HepG2 (cell line): ENCODE measurements around the gene TNNI3K. TPM values are rescaled to one million over a fixed set of nuclear protein-coding genes. Genes with fewer than 3 reads are reported as not detected.

Source experiments
- ATAC-seq: fragments of 200-7000 bp; cut with Tn5 transposase; 3 replicates; pipeline ENCODE4 v1.9.1; 2020; ENCODE audit warnings: mild to moderate bottlenecking, moderate library complexity
- BruUV-seq: library from RNA; stranded (reverse); fragments of 400-500 nt; replicated peaks from 2 replicates; lab custom pipeline; 2021; lab: Mats Ljungman, UMichigan
- CTCF ChIA-PET: fragments of 300-600 bp; formaldehyde crosslinking; extraction: SDS; loops from one replicate; lab custom pipeline; 2021; ENCODE audit warnings: low total read pairs, inconsistent platforms, low intra/inter-chr PET ratio; lab: Yijun Ruan, JAX
- POLR2A ChIA-PET: fragments of 350-600 bp; sonication (Branson Sonifier 250); formaldehyde crosslinking; loops from one replicate; lab custom pipeline; 2020; ENCODE audit warnings: antibody characterized with exemption, inconsistent platforms; lab: Yijun Ruan, JAX
- DNase-seq: peaks from one replicate; pipeline ENCODE4 v3.0.0-alpha.2; 2015; ENCODE audit warnings: low spot score
- FAIRE-seq: peaks from 3 replicates; lab custom pipeline; 2011; peaks lifted over from hg19 to GRCh38; lab: Jason Lieb, UNC
- H2AFZ ChIP-seq: one replicate; pipeline ENCODE4 v1.6.1; 2011; ENCODE audit warnings: low read length, inconsistent platforms
- H3K27ac ChIP-seq: fragments of 300-600 bp; 3 replicates; pipeline ENCODE4 v1.8.0; 2011; ENCODE audit warnings: mixed run types, mild to moderate bottlenecking, mixed read lengths, low read length, inconsistent platforms; ENCODE audit not compliant: insufficient read depth; ENCODE audit errors: extremely low read length
- H3K27me3 ChIP-seq, 2 experiments: fragments of 200-600 bp in 1 of 2; 2 replicates in 1 of 2; 3 replicates in 1 of 2; pipeline versions ENCODE4 v1.6.0 to v1.8.0; 2011; ENCODE audit warnings: low read length in 2 of 2, mild to moderate bottlenecking in 2 of 2, moderate library complexity in 2 of 2, inconsistent platforms in 1 of 2; ENCODE audit not compliant: insufficient read depth in 2 of 2, control insufficient read depth in 1 of 2
- H3K36me3 ChIP-seq, 2 experiments: fragments of 200-600 bp in 1 of 2; replicated peaks in 1 of 2; 2 replicates in 1 of 2; 3 replicates in 1 of 2; pipeline versions ENCODE4 v1.5.1 to v1.8.0; 2011; ENCODE audit warnings: low read length in 2 of 2, inconsistent platforms in 1 of 2; ENCODE audit not compliant: insufficient read depth in 2 of 2, control insufficient read depth in 1 of 2
- H3K4me1 ChIP-seq: 2 replicates; pipeline ENCODE4 v1.5.1; 2012; ENCODE audit warnings: low read length, inconsistent platforms; ENCODE audit not compliant: insufficient read depth
- H3K4me2 ChIP-seq: 2 replicates; pipeline ENCODE4 v1.6.0; 2011; ENCODE audit warnings: low read depth, low read length, inconsistent platforms
- H3K4me3 ChIP-seq, 3 experiments: fragments of 200-600 bp in 1 of 3; sonication (generic), shearing (Covaris generic) in 1 of 3; replicated peaks in 1 of 3; 2 replicates each; pipeline ENCODE4 v1.5.1; 2011 to 2016; ENCODE audit warnings: low read length in 3 of 3, inconsistent platforms in 2 of 3, low read depth in 2 of 3, mild to moderate bottlenecking in 2 of 3, control low read depth in 1 of 3, mixed read lengths in 1 of 3; ENCODE audit not compliant: insufficient read depth in 1 of 3
- H3K79me2 ChIP-seq: one replicate; pipeline ENCODE4 v1.6.1; 2011; ENCODE audit warnings: low read length, inconsistent platforms; ENCODE audit not compliant: insufficient read depth
- H3K9ac ChIP-seq: 2 replicates; pipeline ENCODE4 v1.6.0; 2011; ENCODE audit warnings: mild to moderate bottlenecking, low read depth, low read length, inconsistent platforms; ENCODE audit not compliant: insufficient read depth
- H3K9me3 ChIP-seq: 2 replicates; pipeline ENCODE4 v1.5.1; 2012; ENCODE audit warnings: mild to moderate bottlenecking, low read length
- H4K20me1 ChIP-seq: 2 replicates; pipeline ENCODE4 v1.6.0; 2011; ENCODE audit warnings: inconsistent platforms, mild to moderate bottlenecking, low read length, moderate library complexity; ENCODE audit not compliant: insufficient read depth
- CEBPB ChIP-seq: IDR thresholded peaks from 2 replicates; pipeline ENCODE4 v1.6.1; 2011; ENCODE audit warnings: low read depth, low read length, improper control_type of control experiment, borderline replicate concordance
- CERS6 ChIP-seq: sonication (generic); formaldehyde crosslinking; IDR thresholded peaks from 2 replicates; pipeline ENCODE4 v1.5.0; 2020; ENCODE audit warnings: missing genetic modification reagents
- CREB1 ChIP-seq, 2 experiments: fragments of 450-650 bp in 1 of 2; IDR thresholded peaks; 2 replicates each; pipeline ENCODE4 v1.6.1; 2016 to 2017; ENCODE audit warnings: control low read depth in 1 of 2, mild to moderate bottlenecking in 1 of 2, missing compliant biosample characterization in 1 of 2, missing genetic modification characterization in 1 of 2
- DR1 ChIP-seq: sonication (generic); formaldehyde crosslinking; IDR thresholded peaks from 2 replicates; pipeline ENCODE4 v1.8.0; 2021; ENCODE audit warnings: mild to moderate bottlenecking, missing genetic modification reagents, inconsistent platforms
- SIN3A ChIP-seq: IDR thresholded peaks from 2 replicates; pipeline ENCODE4 v1.6.1; 2011; ENCODE audit warnings: low read depth, mild to moderate bottlenecking, control low read depth, low read length, borderline replicate concordance
- SP4 ChIP-seq: sonication (generic); formaldehyde crosslinking; IDR thresholded peaks from 2 replicates; pipeline ENCODE4 v1.8.1; 2023; ENCODE audit warnings: mild to moderate bottlenecking, missing genetic modification reagents
- WGBS: methylation state at CpG from one replicate; pipeline ENCODE4 v1.1.6; 2017; ENCODE audit warnings: low lambda C conversion rate; 5-methylcytosine and 5-hydroxymethylcytosine counted together
- in situ Hi-C: cut with HindIII; loops from 2 replicates; pipeline ENCODE4 v1.10.0; 2017; ENCODE audit warnings: low pct_unique_long_range_greater_than_20kb; ENCODE audit not compliant: extremely low pct_ligation_motif_present
- intact Hi-C: fragments of 100-400 bp; cut with micrococcal nuclease; formaldehyde crosslinking; loops from one replicate; pipeline ENCODE4 v1.10.0; 2022; ENCODE audit not compliant: unreplicated experiment
- polyA plus RNA-seq, 8 experiments: library from polyadenylated mRNA; depleted of rRNA in 3 of 8; stranded (reverse) in 7 of 8; unstranded in 1 of 8; fragments of >200 nt; fragmentation: Illumina TruSeq in 4 of 8; extraction: Trizol in 4 of 8; gene quantifications; 2 replicates each; pipeline versions ENCODE4 v1.2.1 to v1.2.3, GENCODE V29; 2011 to 2016; ENCODE audit warnings: low read depth in 4 of 8, missing spikeins in 1 of 8, mixed read lengths in 1 of 8; ENCODE audit not compliant: insufficient read depth in 1 of 8
- total RNA-seq, 5 experiments: library from RNA; depleted of rRNA; stranded (reverse); fragments of >200 nt; fragmentation: Illumina TruSeq; extraction: Trizol; gene quantifications; 2 replicates each; pipeline ENCODE4 v1.2.3, GENCODE V29; 2016; ENCODE audit warnings: low read depth in 1 of 5
- TF ChIP-seq, protein P1 (sequence below): sonication (generic); IDR thresholded peaks from 2 replicates; pipeline ENCODE4 v1.6.1; 2016; ENCODE audit warnings: low read depth, borderline replicate concordance

Gene TNNI3K
- total and polyA plus RNA-seq, 2 of the 13 experiments (the other 11 are each of a cell fraction or from before 2014, with no cell fraction given) = 1.1 TPM; not detected in 1

DNA sequence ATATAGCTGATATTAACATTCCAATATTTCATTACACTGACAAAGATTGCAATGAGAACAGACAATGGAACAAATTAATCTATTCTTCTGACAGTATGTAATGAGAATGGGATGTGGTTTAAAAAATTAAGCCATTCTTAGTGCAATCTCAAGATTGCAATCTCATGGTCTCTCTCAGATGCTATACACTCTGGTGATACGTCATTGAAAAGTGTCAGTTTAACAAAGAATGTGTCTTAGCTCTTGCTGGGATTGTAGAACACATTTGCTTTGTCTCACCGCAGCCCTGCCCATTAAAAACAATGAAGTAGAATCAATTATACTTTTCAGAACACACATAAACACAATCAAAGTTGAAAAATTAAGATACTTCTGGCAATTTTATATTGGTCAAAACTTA lies 222.1 kb downstream of the TNNI3K start (continued):
- TF ChIP-seq SIN3A = no peak

DNA sequence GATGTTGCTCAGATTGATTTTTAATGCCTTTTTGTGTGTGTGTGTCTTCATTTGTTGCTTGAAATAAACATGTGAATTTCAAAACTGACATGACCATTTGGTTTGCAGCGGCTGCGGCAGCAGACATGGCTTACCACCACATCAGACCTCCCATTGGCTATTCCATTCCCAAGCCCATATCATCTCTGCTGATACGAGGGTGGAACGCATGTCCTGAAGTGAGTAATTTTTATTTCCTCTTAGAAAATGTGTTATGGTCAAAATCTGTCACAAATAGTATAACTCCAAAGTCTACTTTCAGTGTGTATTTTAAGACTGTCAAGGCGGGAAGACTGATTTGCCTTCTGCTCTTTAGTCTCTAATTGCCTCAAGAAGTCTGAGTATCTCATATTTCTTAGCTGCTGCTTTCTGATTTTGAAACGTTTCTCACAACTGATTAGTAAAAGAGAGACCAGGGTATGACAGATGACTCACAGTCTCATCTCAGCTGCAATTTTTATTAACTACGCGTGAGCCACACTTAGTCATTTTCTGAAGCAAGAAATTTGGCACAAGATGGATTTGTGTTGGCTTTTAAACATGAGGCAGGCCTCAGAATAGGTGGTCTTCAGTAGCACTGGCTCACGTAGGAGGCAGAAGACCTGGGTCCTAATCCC lies 228.3 kb downstream of the TNNI3K start:
- no peaks in the 10 kb centered on the region for H3K9me3 ChIP-seq
- WGBS = 25% methylated on average over 9 of the region's 9 CpGs
- intact Hi-C loops = no loop called here
- H3K79me2 ChIP-seq = no peaks in the 10 kb centered on the region
- DNase-seq (no peak), ATAC-seq (no peak), FAIRE-seq (no peak)
- in situ Hi-C loops = loop anchor here (25.0 kb wide), 1 partner anchor 626 kb away; no protein-coding TSS in a partner anchor
- no peaks in the 10 kb centered on the region for H3K27me3 ChIP-seq
- H3K9ac ChIP-seq = no peak overlapping the region
- BruUV-seq = no TSS peak
- CTCF ChIA-PET = no interaction called here
- H3K36me3 ChIP-seq = no peaks in the 10 kb centered on the region
- H3K4me2 ChIP-seq = no peak overlapping the region
- H3K4me3 ChIP-seq = no peak overlapping the region
- no peaks in the 10 kb centered on the region for H3K4me1 ChIP-seq
- H4K20me1 ChIP-seq = no peaks in the 10 kb centered on the region
- no peak overlapping the region for H3K27ac ChIP-seq
- no peak for TF ChIP-seq SP4
- H2AFZ ChIP-seq = no peak overlapping the region
- POLR2A ChIA-PET = no interaction called here

- CTCF ChIA-PET = no interaction called here
Measured at GRCh38 chr1:74464037-74464436, 228.8 kb downstream of the TNNI3K start.

More at GRCh38 chr1:74464037-74464436, 228.8 kb downstream of the TNNI3K start:
- H4K20me1 ChIP-seq = no peaks in the 10 kb centered on the region
- no TSS peak for BruUV-seq
- TF ChIP-seq DR1 (CRISPR knock-in tag) (no peak), CERS6 (CRISPR knock-in tag) (no peak), CEBPB (peak; percentile 50; the same call in 1 of the 2 replicates), CREB1 (IDR thresholded peaks at IDR 0.05) (no peak), CREB1 (CRISPR knock-in tag; IDR thresholded peaks at IDR 0.05) (no peak)
- TF ChIP-seq, protein P1, sequence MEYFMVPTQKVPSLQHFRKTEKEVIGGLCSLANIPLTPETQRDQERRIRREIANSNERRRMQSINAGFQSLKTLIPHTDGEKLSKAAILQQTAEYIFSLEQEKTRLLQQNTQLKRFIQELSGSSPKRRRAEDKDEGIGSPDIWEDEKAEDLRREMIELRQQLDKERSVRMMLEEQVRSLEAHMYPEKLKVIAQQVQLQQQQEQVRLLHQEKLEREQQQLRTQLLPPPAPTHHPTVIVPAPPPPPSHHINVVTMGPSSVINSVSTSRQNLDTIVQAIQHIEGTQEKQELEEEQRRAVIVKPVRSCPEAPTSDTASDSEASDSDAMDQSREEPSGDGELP = no peak
- TF ChIP-seq, all 625 proteins: peak for 1
- POLR2A ChIA-PET = no interaction called here
- Histone ChIP-seq H3K4me1 (no peaks in the 10 kb centered on the region), H3K9me3 (no peaks in the 10 kb centered on the region), H2AFZ (no peak overlapping the region), H3K36me3 (no peaks in the 10 kb centered on the region), H3K27me3 (no peaks in the 10 kb centered on the region), H3K4me3 (no peak overlapping the region), H3K4me2 (no peak overlapping the region), H3K9ac (no peak overlapping the region), H3K27ac (no peak overlapping the region), H3K79me2 (no peaks in the 10 kb centered on the region)
- WGBS = 9% methylated on average over 6 of the region's 6 CpGs
- FAIRE-seq = no peak
- intact Hi-C loops = no loop called here
- ATAC-seq = no peak
- no peak for DNase-seq
- in situ Hi-C loops = loop anchor here (25.0 kb wide), 1 partner anchor 627 kb away; no protein-coding TSS in a partner anchor
